K562 (cell line): ENCODE data around the gene UQCRH. TPM values are rescaled to one million over a fixed set of nuclear protein-coding genes. Genes with fewer than 3 reads are reported as not detected.

Experiments
- ATF7 ChIP-seq: fragments of 450-650 bp; IDR thresholded peaks from 2 replicates; pipeline ENCODE4 v1.7.1; 2014; ENCODE audit warnings: mild to moderate bottlenecking, moderate library complexity
- CTCF ChIP-seq, 3 experiments: IDR thresholded peaks in 2 of 3; conservative IDR thresholded peaks in 1 of 3; 2 replicates each; pipeline ENCODE4 v1.5.1; 2011 to 2012; ENCODE audit warnings: low read length in 3 of 3, mild to moderate bottlenecking in 3 of 3, control low read depth in 2 of 3, improper control_type of control experiment in 1 of 3, inconsistent platforms in 1 of 3, low read depth in 1 of 3, mixed read lengths in 1 of 3, moderate library complexity in 1 of 3; ENCODE audit not compliant: insufficient read depth in 2 of 3
- FOXJ3 ChIP-seq: sonication (generic); formaldehyde crosslinking; IDR thresholded peaks from 2 replicates; pipeline ENCODE4 v1.4.0; 2020; ENCODE audit warnings: mild to moderate bottlenecking, missing genetic modification reagents
- FOXO4 ChIP-seq: fragments of 450-650 bp; formaldehyde crosslinking; IDR thresholded peaks from 2 replicates; pipeline ENCODE4 v1.4.0; 2020; ENCODE audit warnings: mild to moderate bottlenecking, moderate library complexity
- HMBOX1 ChIP-seq: sonication (generic); IDR thresholded peaks from 2 replicates; pipeline ENCODE4 v1.6.1; 2016
- HSF4 ChIP-seq: fragments of 250-450 bp; sonication (Bioruptor Pico); IDR thresholded peaks from 2 replicates; pipeline ENCODE4 v2.1.2; 2022; ENCODE audit warnings: mild to moderate bottlenecking, moderate library complexity, borderline replicate concordance
- PHF21A ChIP-seq: fragments of 450-650 bp; IDR thresholded peaks from 2 replicates; pipeline ENCODE4 v1.6.1; 2017; ENCODE audit warnings: low read depth, borderline replicate concordance
- POLR2A ChIP-seq: fragments of 450-650 bp; conservative IDR thresholded peaks from 2 replicates; pipeline ENCODE4 v1.6.1; 2016
- RBBP5 ChIP-seq: fragments of 200-600 bp; sonication (generic); IDR thresholded peaks from 2 replicates; pipeline ENCODE4 v1.6.1; 2012; ENCODE audit warnings: borderline replicate concordance, mild to moderate bottlenecking, low read length, control low read depth, inconsistent platforms; ENCODE audit not compliant: insufficient read depth, poor library complexity, severe bottlenecking
- SIX5 ChIP-seq, 2 experiments: IDR thresholded peaks; 2 replicates each; pipeline ENCODE4 v1.6.1; 2011; ENCODE audit warnings: low read length in 2 of 2, borderline replicate concordance in 1 of 2, low read depth in 1 of 2, mild to moderate bottlenecking in 1 of 2, moderate library complexity in 1 of 2; ENCODE audit not compliant: insufficient read depth in 1 of 2
- ZNF511 ChIP-seq: sonication (generic); formaldehyde crosslinking; IDR thresholded peaks from 2 replicates; pipeline ENCODE4 v1.8.0; 2022; ENCODE audit warnings: mild to moderate bottlenecking, missing genetic modification reagents
- polyA plus RNA-seq, 8 experiments: library from polyadenylated mRNA; depleted of rRNA in 4 of 8; stranded (reverse) in 5 of 8; unstranded in 3 of 8; fragments of >200 nt; fragmentation: Nextera tagmentation in 2 of 8; fragmentation: Illumina TruSeq in 1 of 8; extraction: Ambion mirVana in 2 of 8; extraction: Trizol in 1 of 8; gene quantifications; 2 replicates each; pipeline versions ENCODE4 v1.2.1 to v1.2.3, GENCODE V29; 2011 to 2014; ENCODE audit warnings: inconsistent platforms in 1 of 8, missing spikeins in 1 of 8
- total RNA-seq, 7 experiments: library from RNA; depleted of rRNA in 6 of 7; stranded (reverse); fragments of >200 nt in 6 of 7; fragmentation: Illumina TruSeq in 2 of 7; extraction: Trizol in 2 of 7; gene quantifications; 2 replicates each; pipeline versions ENCODE4 v1.2.1 to v1.2.3, GENCODE V29; 2011 to 2021; ENCODE audit warnings: low replicate concordance in 1 of 7

UQCRH gene
- total and polyA plus RNA-seq, 9 of the 15 experiments (the other 6 are each of a cell fraction or from before 2014, with no cell fraction given): 1,267 to 5,184 (median 2,410) TPM

- TF ChIP-seq RBBP5 (no peak), ATF7 (no peak), HMBOX1 (no peak), ZNF511 (CRISPR knock-in tag) (no peak), POLR2A (no peak), SIX5 (IDR thresholded peaks at IDR 0.05; ENCODE audit: borderline replicate concordance in 1 of 2, insufficient read depth in 1 of 2, low read depth in 1 of 2, low read length in 2 of 2) (no peak), CTCF (IDR thresholded peaks at IDR 0.05 in 2 of 3, conservative IDR thresholded peaks at IDR 0.05 in 1 of 3; ENCODE audit: insufficient read depth in 2 of 3, low read depth in 1 of 3, low read length in 3 of 3) (no peak), HSF4 (CRISPR knock-in tag) (no peak), FOXJ3 (CRISPR knock-in tag) (no peak), PHF21A (no peak), FOXO4 (CRISPR knock-in tag) (no peak)
- TF ChIP-seq, all 486 proteins: peak for 0
These were observed 41.0 kb downstream of the UQCRH start (continued) for GRCh38 chr1:46344481-46344880.
